ENCODE measurements around the gene SPATS2L.

DNA sequence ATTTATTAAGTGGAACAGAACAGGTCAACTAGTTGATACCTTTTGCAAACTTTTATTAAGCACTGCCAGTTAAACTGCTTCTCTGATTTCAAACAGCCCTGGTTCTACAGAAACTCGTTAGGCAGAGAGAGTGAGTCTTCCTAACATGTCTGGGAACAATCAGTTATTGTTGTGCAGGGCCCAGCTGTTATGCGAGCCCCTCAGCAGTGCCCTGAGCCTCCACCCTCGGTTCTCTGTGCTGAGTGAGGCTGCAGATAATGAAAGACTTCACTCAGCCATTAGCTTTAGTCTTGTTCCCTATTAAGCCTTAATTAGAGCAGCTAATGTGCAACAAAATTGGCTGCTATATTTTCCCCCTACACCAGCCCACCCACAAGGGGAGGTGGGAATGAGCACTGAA, 163.7 kb downstream of the SPATS2L start:
- TF ChIP-seq ZNF571 (tag by site-specific recombination; IDR thresholded peaks at IDR 0.05) (no peak), YY2 (tag by site-specific recombination; IDR thresholded peaks at IDR 0.05) (no peak), KLF16 (tag by site-specific recombination; IDR thresholded peaks at IDR 0.05) (no peak), ZNF664 (tag by site-specific recombination; IDR thresholded peaks at IDR 0.05) (no peak), ZNF114 (tag by site-specific recombination; IDR thresholded peaks at IDR 0.05) (no peak), ZNF354C (tag by site-specific recombination; IDR thresholded peaks at IDR 0.05; ENCODE audit: borderline replicate concordance, low read depth) (no peak), HOXD13 (CRISPR knock-in tag; IDR thresholded peaks at IDR 0.05; ENCODE audit: borderline replicate concordance) (no peak), ZNF214 (tag by site-specific recombination; IDR thresholded peaks at IDR 0.05; ENCODE audit: borderline replicate concordance) (no peak)
- TF ChIP-seq, protein P1, sequence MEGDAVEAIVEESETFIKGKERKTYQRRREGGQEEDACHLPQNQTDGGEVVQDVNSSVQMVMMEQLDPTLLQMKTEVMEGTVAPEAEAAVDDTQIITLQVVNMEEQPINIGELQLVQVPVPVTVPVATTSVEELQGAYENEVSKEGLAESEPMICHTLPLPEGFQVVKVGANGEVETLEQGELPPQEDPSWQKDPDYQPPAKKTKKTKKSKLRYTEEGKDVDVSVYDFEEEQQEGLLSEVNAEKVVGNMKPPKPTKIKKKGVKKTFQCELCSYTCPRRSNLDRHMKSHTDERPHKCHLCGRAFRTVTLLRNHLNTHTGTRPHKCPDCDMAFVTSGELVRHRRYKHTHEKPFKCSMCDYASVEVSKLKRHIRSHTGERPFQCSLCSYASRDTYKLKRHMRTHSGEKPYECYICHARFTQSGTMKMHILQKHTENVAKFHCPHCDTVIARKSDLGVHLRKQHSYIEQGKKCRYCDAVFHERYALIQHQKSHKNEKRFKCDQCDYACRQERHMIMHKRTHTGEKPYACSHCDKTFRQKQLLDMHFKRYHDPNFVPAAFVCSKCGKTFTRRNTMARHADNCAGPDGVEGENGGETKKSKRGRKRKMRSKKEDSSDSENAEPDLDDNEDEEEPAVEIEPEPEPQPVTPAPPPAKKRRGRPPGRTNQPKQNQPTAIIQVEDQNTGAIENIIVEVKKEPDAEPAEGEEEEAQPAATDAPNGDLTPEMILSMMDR (tag by site-specific recombination; IDR thresholded peaks at IDR 0.05), result no peak
- TF ChIP-seq, protein P2, sequence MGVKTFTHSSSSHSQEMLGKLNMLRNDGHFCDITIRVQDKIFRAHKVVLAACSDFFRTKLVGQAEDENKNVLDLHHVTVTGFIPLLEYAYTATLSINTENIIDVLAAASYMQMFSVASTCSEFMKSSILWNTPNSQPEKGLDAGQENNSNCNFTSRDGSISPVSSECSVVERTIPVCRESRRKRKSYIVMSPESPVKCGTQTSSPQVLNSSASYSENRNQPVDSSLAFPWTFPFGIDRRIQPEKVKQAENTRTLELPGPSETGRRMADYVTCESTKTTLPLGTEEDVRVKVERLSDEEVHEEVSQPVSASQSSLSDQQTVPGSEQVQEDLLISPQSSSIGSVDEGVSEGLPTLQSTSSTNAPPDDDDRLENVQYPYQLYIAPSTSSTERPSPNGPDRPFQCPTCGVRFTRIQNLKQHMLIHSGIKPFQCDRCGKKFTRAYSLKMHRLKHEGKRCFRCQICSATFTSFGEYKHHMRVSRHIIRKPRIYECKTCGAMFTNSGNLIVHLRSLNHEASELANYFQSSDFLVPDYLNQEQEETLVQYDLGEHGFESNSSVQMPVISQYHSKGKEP (tag by site-specific recombination; IDR thresholded peaks at IDR 0.05), result no peak
- TF ChIP-seq, protein P3, sequence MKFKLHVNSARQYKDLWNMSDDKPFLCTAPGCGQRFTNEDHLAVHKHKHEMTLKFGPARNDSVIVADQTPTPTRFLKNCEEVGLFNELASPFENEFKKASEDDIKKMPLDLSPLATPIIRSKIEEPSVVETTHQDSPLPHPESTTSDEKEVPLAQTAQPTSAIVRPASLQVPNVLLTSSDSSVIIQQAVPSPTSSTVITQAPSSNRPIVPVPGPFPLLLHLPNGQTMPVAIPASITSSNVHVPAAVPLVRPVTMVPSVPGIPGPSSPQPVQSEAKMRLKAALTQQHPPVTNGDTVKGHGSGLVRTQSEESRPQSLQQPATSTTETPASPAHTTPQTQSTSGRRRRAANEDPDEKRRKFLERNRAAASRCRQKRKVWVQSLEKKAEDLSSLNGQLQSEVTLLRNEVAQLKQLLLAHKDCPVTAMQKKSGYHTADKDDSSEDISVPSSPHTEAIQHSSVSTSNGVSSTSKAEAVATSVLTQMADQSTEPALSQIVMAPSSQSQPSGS (tag by site-specific recombination; IDR thresholded peaks at IDR 0.05; ENCODE audit: low read depth), result no peak

Data from HEK293 (cell line).